IPS DF 6.9 (cell line): Measurements from ENCODE around the gene POU6F2.
"Not testable (repeated sequence)": the region's sequence is repeated elsewhere in the genome, so short reads cannot be mapped to it uniquely, and the experiment has no call there.

Source experiments
- DNase-seq: peaks from one replicate; pipeline ENCODE4 v3.0.0-alpha.2; 2013; ENCODE audit warnings: low read depth, low spot score
- H3K27ac ChIP-seq: one replicate; pipeline ENCODE4 v1.5.1; 2013; ENCODE audit warnings: low read length, control low read depth
- H3K27me3 ChIP-seq: 2 replicates; pipeline ENCODE4 v1.6.1; 2013; ENCODE audit warnings: mild to moderate bottlenecking, low read length; ENCODE audit not compliant: control insufficient read depth, insufficient read depth
- H3K36me3 ChIP-seq: 2 replicates; pipeline ENCODE4 v1.6.1; 2013; ENCODE audit warnings: low read length; ENCODE audit not compliant: control insufficient read depth, insufficient read depth
- H3K4me1 ChIP-seq: 2 replicates; pipeline ENCODE4 v1.6.1; 2013; ENCODE audit warnings: low read length; ENCODE audit not compliant: control insufficient read depth, insufficient read depth
- H3K4me3 ChIP-seq: 2 replicates; pipeline ENCODE4 v1.5.1; 2013; ENCODE audit warnings: mild to moderate bottlenecking, low read length
- H3K9me3 ChIP-seq: 2 replicates; pipeline ENCODE4 v1.6.1; 2013; ENCODE audit warnings: low read length, inconsistent platforms; ENCODE audit not compliant: control insufficient read depth, insufficient read depth
- WGBS: extraction: QIAGEN DNeasy Blood & Tissue Kit; methylation state at CpG from one replicate; pipeline ENCODE4 v1.1.7; 2013; ENCODE audit warnings: mixed read lengths, missing lambda C conversion rate; ENCODE audit not compliant: insufficient read length, insufficient coverage; 5-methylcytosine and 5-hydroxymethylcytosine counted together

The POU6F2 gene

GRCh38 chr7:38978491-38978890 is 782 bp downstream of the POU6F2 start:
- H3K36me3 ChIP-seq = no peaks in the 10 kb centered on the region
- H3K27ac ChIP-seq = no peak overlapping the region
- H3K9me3 ChIP-seq = no peaks in the 10 kb centered on the region
- H3K4me1 ChIP-seq = no peaks in the 10 kb centered on the region
- no peak for DNase-seq
- WGBS = no CpG with 5 or more reads among the region's 5 CpGs
- H3K27me3 ChIP-seq = no peaks in the 10 kb centered on the region
- H3K4me3 ChIP-seq = no peak overlapping the region

GRCh38 chr7:38992203-38992602 is 14.5 kb downstream of the POU6F2 start:
- Histone ChIP-seq H3K4me1 (no peaks in the 10 kb centered on the region), H3K27me3 (no peaks in the 10 kb centered on the region), H3K27ac (no peak overlapping the region), H3K4me3 (no peak overlapping the region), H3K36me3 (no peaks in the 10 kb centered on the region), H3K9me3 (no peaks in the 10 kb centered on the region)
- DNase-seq = no peak
- WGBS = no CpG with 5 or more reads among the region's 4 CpGs

GRCh38 chr7:39001595-39001994 is 23.9 kb downstream of the POU6F2 start:
- H3K9me3 ChIP-seq = no peaks in the 10 kb centered on the region
- DNase-seq = no peak
- H3K4me1 ChIP-seq = no peaks in the 10 kb centered on the region
- H3K36me3 ChIP-seq = no peaks in the 10 kb centered on the region
- WGBS = no CpG with 5 or more reads among the region's 1 CpG
- no peak overlapping the region for H3K27ac ChIP-seq
- no peak overlapping the region for H3K4me3 ChIP-seq
- no peaks in the 10 kb centered on the region for H3K27me3 ChIP-seq

GRCh38 chr7:39002755-39003154 is 25.0 kb downstream of the POU6F2 start:
- Histone ChIP-seq H3K9me3 (no peaks in the 10 kb centered on the region), H3K4me1 (no peaks in the 10 kb centered on the region), H3K36me3 (no peaks in the 10 kb centered on the region), H3K27ac (no peak overlapping the region), H3K4me3 (no peak overlapping the region), H3K27me3 (no peaks in the 10 kb centered on the region)
- no peak for DNase-seq
- WGBS = no CpG with 5 or more reads among the region's 5 CpGs

GRCh38 chr7:39005036-39005435 is 27.3 kb downstream of the POU6F2 start:
- H3K4me3 ChIP-seq = no peak overlapping the region
- no CpG with 5 or more reads among the region's 8 CpGs for WGBS
- no peaks in the 10 kb centered on the region for H3K4me1 ChIP-seq
- H3K36me3 ChIP-seq = no peaks in the 10 kb centered on the region
- H3K9me3 ChIP-seq = no peaks in the 10 kb centered on the region
- DNase-seq = no peak
- H3K27ac ChIP-seq = no peak overlapping the region
- H3K27me3 ChIP-seq = no peaks in the 10 kb centered on the region

GRCh38 chr7:39005461-39005860 is 27.8 kb downstream of the POU6F2 start:
- Histone ChIP-seq H3K4me1 (no peaks in the 10 kb centered on the region), H3K27ac (no peak overlapping the region), H3K9me3 (no peaks in the 10 kb centered on the region), H3K36me3 (no peaks in the 10 kb centered on the region), H3K27me3 (no peaks in the 10 kb centered on the region), H3K4me3 (no peak overlapping the region)
- no CpG with 5 or more reads among the region's 6 CpGs for WGBS
- no peak for DNase-seq

- peak overlapping the region; percentile 14; the same call in 1 of the 2 replicates for H3K4me3 ChIP-seq
- no CpG with 5 or more reads among the region's 34 CpGs for WGBS
Observed at GRCh38 chr7:39013049-39013939, 35.6 kb downstream of the POU6F2 start.

GRCh38 chr7:39016609-39017008 is 38.9 kb downstream of the POU6F2 start:
- H3K36me3 ChIP-seq = no peaks in the 10 kb centered on the region; the same call in 1 of the 2 replicates
- no peak overlapping the region for H3K4me3 ChIP-seq
- no peak for DNase-seq
- no CpG with 5 or more reads among the region's 9 CpGs for WGBS
- H3K27me3 ChIP-seq = no peaks in the 10 kb centered on the region
- no peaks in the 10 kb centered on the region for H3K9me3 ChIP-seq
- H3K4me1 ChIP-seq = peaks cover 1% of the 10 kb centered on the region; the same call in 1 of the 2 replicates
- H3K27ac ChIP-seq = no peak overlapping the region

More at GRCh38 chr7:39013049-39013939, 35.6 kb downstream of the POU6F2 start:
- not testable (repeated sequence) for DNase-seq, H3K27me3 ChIP-seq, H3K27ac ChIP-seq, H3K4me1 ChIP-seq, H3K36me3 ChIP-seq, H3K9me3 ChIP-seq

GRCh38 chr7:39017369-39017915 is 39.7 kb downstream of the POU6F2 start:
- no peak for DNase-seq
- Histone ChIP-seq H3K4me1 (peaks cover 1% of the 10 kb centered on the region; the same call in 1 of the 2 replicates), H3K36me3 (no peaks in the 10 kb centered on the region; the same call in 1 of the 2 replicates), H3K9me3 (no peaks in the 10 kb centered on the region), H3K27me3 (no peaks in the 10 kb centered on the region), H3K27ac (no peak overlapping the region), H3K4me3 (no peak overlapping the region)
- WGBS = no CpG with 5 or more reads among the region's 6 CpGs

GRCh38 chr7:39022796-39023195 is 45.1 kb downstream of the POU6F2 start:
- no CpG with 5 or more reads among the region's 2 CpGs for WGBS
- Histone ChIP-seq H3K9me3 (no peaks in the 10 kb centered on the region), H3K27me3 (no peaks in the 10 kb centered on the region), H3K4me1 (no peaks in the 10 kb centered on the region), H3K4me3 (no peak overlapping the region), H3K27ac (no peak overlapping the region), H3K36me3 (no peaks in the 10 kb centered on the region)
- DNase-seq = no peak
